CD14-positive monocyte (primary cell): ENCODE measurements around the gene OGFOD3. TPM values are rescaled to one million over a fixed set of nuclear protein-coding genes. Genes with fewer than 3 reads are reported as not detected.

Source experiments
- DNase-seq, 3 donors: peaks; one replicate each; pipeline ENCODE4 v3.0.0-alpha.2; 2011 to 2022
- H2AFZ ChIP-seq: 2 replicates; pipeline ENCODE4 v1.6.0; 2012; ENCODE audit warnings: mild to moderate bottlenecking, low read depth, low read length, inconsistent platforms; ENCODE audit not compliant: insufficient read depth, poor library complexity, severe bottlenecking
- H3K27ac ChIP-seq, 2 donors: 1 replicate in 1 of 2; 2 replicates in 1 of 2; pipeline ENCODE4 v1.5.1; 2012 to 2013; ENCODE audit warnings: low read length in 2 of 2, control low read depth in 1 of 2, inconsistent platforms in 1 of 2, low read depth in 1 of 2, mild to moderate bottlenecking in 1 of 2
- H3K27me3 ChIP-seq, 2 donors: one replicate each; pipeline versions ENCODE4 v1.6.0 to v1.6.1; 2011 to 2013; ENCODE audit warnings: low read length in 2 of 2; ENCODE audit not compliant: control insufficient read depth in 2 of 2, insufficient read depth in 2 of 2
- H3K36me3 ChIP-seq, 2 donors: replicated peaks in 1 of 2; 1 replicate in 1 of 2; 2 replicates in 1 of 2; pipeline versions ENCODE4 v1.5.1 to v1.6.1; 2012 to 2013; ENCODE audit warnings: low read length in 2 of 2, control low read depth in 1 of 2, inconsistent platforms in 1 of 2, mild to moderate bottlenecking in 1 of 2; ENCODE audit not compliant: insufficient read depth in 2 of 2, control insufficient read depth in 1 of 2
- H3K4me1 ChIP-seq, 2 donors: 1 replicate in 1 of 2; 2 replicates in 1 of 2; pipeline versions ENCODE4 v1.5.1 to v1.6.1; 2012 to 2013; ENCODE audit warnings: low read length in 2 of 2, control low read depth in 1 of 2, inconsistent platforms in 1 of 2, mild to moderate bottlenecking in 1 of 2, moderate library complexity in 1 of 2; ENCODE audit not compliant: insufficient read depth in 2 of 2, control insufficient read depth in 1 of 2
- H3K4me2 ChIP-seq: replicated peaks from 2 replicates; pipeline ENCODE3; 2012; ENCODE audit warnings: low read length, moderate library complexity, mild to moderate bottlenecking; ENCODE audit not compliant: poor library complexity, severe bottlenecking; ENCODE audit errors: extremely low read depth
- H3K4me3 ChIP-seq, 3 experiments: fragments of 200-600 bp in 1 of 3; sonication (generic) in 1 of 3; replicated peaks in 1 of 3; 1 replicate in 2 of 3; 2 replicates in 1 of 3; pipeline ENCODE4 v1.5.1; 2011 to 2013; ENCODE audit warnings: low read length in 3 of 3, mild to moderate bottlenecking in 3 of 3, control low read depth in 2 of 3, low read depth in 2 of 3, inconsistent platforms in 1 of 3, moderate library complexity in 1 of 3
- H3K79me2 ChIP-seq: 2 replicates; pipeline ENCODE4 v1.6.0; 2012; ENCODE audit warnings: mild to moderate bottlenecking, control low read depth, inconsistent platforms, low read length, moderate library complexity; ENCODE audit not compliant: insufficient read depth
- H3K9ac ChIP-seq: 2 replicates; pipeline ENCODE4 v1.6.0; 2017; ENCODE audit warnings: low read length, mild to moderate bottlenecking; ENCODE audit not compliant: insufficient read depth, poor library complexity, severe bottlenecking
- H3K9me3 ChIP-seq, 2 donors: replicated peaks in 1 of 2; 1 replicate in 1 of 2; 2 replicates in 1 of 2; pipeline versions ENCODE4 v1.5.1 to v1.6.1; 2012 to 2013; ENCODE audit warnings: low read length in 2 of 2, control low read depth in 1 of 2; ENCODE audit not compliant: control insufficient read depth in 1 of 2, insufficient read depth in 1 of 2
- H4K20me1 ChIP-seq: 2 replicates; pipeline ENCODE4 v1.6.0; 2012; ENCODE audit warnings: mild to moderate bottlenecking, low read length, control low read depth, moderate library complexity; ENCODE audit not compliant: insufficient read depth
- H3K27ac Mint-ChIP-seq, 7 donors: one replicate each; pipeline ENCODE4 v1.8.0; 2020; ENCODE audit warnings: mild to moderate bottlenecking in 7 of 7, mixed read lengths in 7 of 7, moderate library complexity in 6 of 7, inconsistent platforms in 2 of 7
- H3K27me3 Mint-ChIP-seq, 3 donors: one replicate each; pipeline ENCODE4 v1.8.0; 2021 to 2022; ENCODE audit warnings: low read depth in 3 of 3, mild to moderate bottlenecking in 3 of 3, mixed read lengths in 3 of 3, moderate library complexity in 3 of 3, inconsistent platforms in 1 of 3
- H3K36me3 Mint-ChIP-seq, 2 donors: one replicate each; pipeline ENCODE4 v1.8.0; 2020; ENCODE audit warnings: mixed read lengths in 2 of 2, inconsistent platforms in 1 of 2, mild to moderate bottlenecking in 1 of 2
- H3K4me1 Mint-ChIP-seq: one replicate; pipeline ENCODE4 v1.8.0; 2020; ENCODE audit warnings: mild to moderate bottlenecking, mixed read lengths
- H3K4me3 Mint-ChIP-seq, 2 donors: one replicate each; pipeline ENCODE4 v1.8.0; 2020; ENCODE audit warnings: mild to moderate bottlenecking in 2 of 2, mixed read lengths in 2 of 2, moderate library complexity in 1 of 2
- H3K9me3 Mint-ChIP-seq, 7 donors: one replicate each; pipeline ENCODE4 v1.8.0; 2020 to 2022; ENCODE audit warnings: mixed read lengths in 7 of 7, mild to moderate bottlenecking in 6 of 7, moderate library complexity in 6 of 7, inconsistent platforms in 2 of 7
- WGBS: methylation state at CpG from one replicate; pipeline ENCODE4 v1.1.5; 2013; ENCODE audit warnings: missing lambda C conversion rate; ENCODE audit not compliant: insufficient coverage; 5-methylcytosine and 5-hydroxymethylcytosine counted together
- intact Hi-C, 2 donors: fragments of 100-400 bp; cut with micrococcal nuclease; formaldehyde crosslinking; loops; one replicate each; pipeline versions ENCODE4 v1.15.0 to v1.15.1; 2023
- polyA plus RNA-seq, 3 donors: library from polyadenylated mRNA; depleted of rRNA in 1 of 3; unstranded in 2 of 3; stranded (reverse) in 1 of 3; fragments of 300-500 nt in 2 of 3; fragments of >200 nt in 1 of 3; fragmentation: Illumina TruSeq in 2 of 3; gene quantifications; 1 replicate in 2 of 3; 2 replicates in 1 of 3; pipeline ENCODE4 v1.2.3, GENCODE V29; 2012 to 2021
- TF ChIP-seq, protein P1 (sequence below): fragments of 200-600 bp; IDR thresholded peaks from one replicate; pipeline ENCODE4 v1.8.0; 2022; ENCODE audit warnings: antibody characterized with exemption, mild to moderate bottlenecking

The OGFOD3 gene
- polyA plus RNA-seq, 3 donors: 17.9 to 36.4 (median 25.2) TPM

DNA sequence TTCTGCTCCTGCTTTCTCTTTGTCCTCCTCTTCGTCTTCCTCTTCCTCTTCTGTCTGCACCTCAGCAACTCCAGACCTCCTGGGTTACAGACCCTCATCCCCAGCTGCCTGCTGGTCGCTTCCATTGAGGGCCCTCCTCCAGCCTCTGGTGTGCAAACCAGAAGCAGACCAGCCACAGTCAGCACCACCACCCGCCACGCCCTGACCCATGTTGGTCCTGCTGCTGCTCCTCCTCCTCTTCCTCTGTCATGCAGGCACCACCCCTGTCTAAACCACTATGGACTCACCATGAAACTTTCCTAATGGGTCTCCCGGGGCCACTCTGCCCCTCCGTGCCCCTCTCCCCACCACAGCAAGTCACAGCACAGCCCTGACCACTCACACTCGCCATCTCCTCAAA lies 11.4 kb upstream of the OGFOD3 start:
- H4K20me1 ChIP-seq: no peaks in the 10 kb centered on the region
- peaks cover 18% of the 10 kb centered on the region for H3K4me1 Mint-ChIP-seq
- H3K9me3 ChIP-seq: no peaks in the 10 kb centered on the region
- peaks cover 0 to 2% (median 0%) of the 10 kb centered on the region in 3 donors for H3K27me3 Mint-ChIP-seq
- peak overlapping the region in 1 of 7 donors; percentile 45 for H3K27ac Mint-ChIP-seq
- H3K4me3 ChIP-seq: no peak overlapping the region
- WGBS: 81% methylated on average over 7 of the region's 7 CpGs
- no peaks in the 10 kb centered on the region for H3K79me2 ChIP-seq
- H3K9me3 Mint-ChIP-seq: no peaks in the 10 kb centered on the region
- no peak overlapping the region for H3K9ac ChIP-seq
- no peak overlapping the region for H2AFZ ChIP-seq
- DNase-seq: no peak
- no peaks in the 10 kb centered on the region for H3K27me3 ChIP-seq
- peak overlapping the region in 1 of 2 donors; percentile 38 for H3K4me3 Mint-ChIP-seq
- H3K27ac ChIP-seq: no peak overlapping the region
- TF ChIP-seq, protein P1, sequence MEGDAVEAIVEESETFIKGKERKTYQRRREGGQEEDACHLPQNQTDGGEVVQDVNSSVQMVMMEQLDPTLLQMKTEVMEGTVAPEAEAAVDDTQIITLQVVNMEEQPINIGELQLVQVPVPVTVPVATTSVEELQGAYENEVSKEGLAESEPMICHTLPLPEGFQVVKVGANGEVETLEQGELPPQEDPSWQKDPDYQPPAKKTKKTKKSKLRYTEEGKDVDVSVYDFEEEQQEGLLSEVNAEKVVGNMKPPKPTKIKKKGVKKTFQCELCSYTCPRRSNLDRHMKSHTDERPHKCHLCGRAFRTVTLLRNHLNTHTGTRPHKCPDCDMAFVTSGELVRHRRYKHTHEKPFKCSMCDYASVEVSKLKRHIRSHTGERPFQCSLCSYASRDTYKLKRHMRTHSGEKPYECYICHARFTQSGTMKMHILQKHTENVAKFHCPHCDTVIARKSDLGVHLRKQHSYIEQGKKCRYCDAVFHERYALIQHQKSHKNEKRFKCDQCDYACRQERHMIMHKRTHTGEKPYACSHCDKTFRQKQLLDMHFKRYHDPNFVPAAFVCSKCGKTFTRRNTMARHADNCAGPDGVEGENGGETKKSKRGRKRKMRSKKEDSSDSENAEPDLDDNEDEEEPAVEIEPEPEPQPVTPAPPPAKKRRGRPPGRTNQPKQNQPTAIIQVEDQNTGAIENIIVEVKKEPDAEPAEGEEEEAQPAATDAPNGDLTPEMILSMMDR: no peak
- intact Hi-C loops: no loop called here
- H3K4me2 ChIP-seq: no peak overlapping the region
- H3K36me3 Mint-ChIP-seq: peaks cover 16 to 22% of the 10 kb centered on the region in 2 donors
- peaks cover 4 to 22% of the 10 kb centered on the region in 2 donors for H3K4me1 ChIP-seq
- H3K36me3 ChIP-seq: no peaks in the 10 kb centered on the region

DNA sequence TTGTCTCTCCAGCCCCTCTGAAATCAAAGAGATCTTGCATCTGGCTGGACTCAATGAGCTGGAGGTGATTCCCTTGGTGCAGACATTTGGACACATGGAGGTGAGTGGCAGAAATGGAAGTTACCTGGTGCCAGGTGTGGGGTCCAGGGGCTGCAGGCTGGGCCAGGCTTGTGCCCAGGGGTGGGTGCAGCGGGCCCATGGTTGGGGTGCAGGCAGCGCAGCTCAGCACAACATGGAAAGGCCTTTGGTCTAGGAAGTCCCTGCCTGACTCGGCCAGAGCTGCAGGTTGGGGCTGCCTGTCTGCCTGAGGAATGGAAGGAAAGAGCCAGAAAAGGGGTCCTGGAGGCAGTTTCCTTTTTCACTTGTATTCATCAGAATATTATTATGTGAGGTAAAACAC lies 10.2 kb upstream of the OGFOD3 start:
- Histone ChIP-seq H3K27ac (no peak overlapping the region), H3K9ac (no peak overlapping the region), H3K4me3 (no peak overlapping the region), H3K27me3 (no peaks in the 10 kb centered on the region), H3K4me1 (peaks cover 0 to 15% of the 10 kb centered on the region in 2 donors), H3K9me3 (no peaks in the 10 kb centered on the region), H3K79me2 (no peaks in the 10 kb centered on the region), H2AFZ (no peak overlapping the region), H3K4me2 (no peak overlapping the region), H4K20me1 (no peaks in the 10 kb centered on the region), H3K36me3 (no peaks in the 10 kb centered on the region)
- Mint-ChIP-seq H3K4me1 (peaks cover 17% of the 10 kb centered on the region), H3K4me3 (no peak overlapping the region), H3K9me3 (peaks cover 0 to under 1% (median 0%) of the 10 kb centered on the region in 7 donors), H3K36me3 (peaks cover 13 to 17% of the 10 kb centered on the region in 2 donors), H3K27ac (peak overlapping the region in 1 of 7 donors; percentile 18), H3K27me3 (peaks cover 0 to 2% (median 0%) of the 10 kb centered on the region in 3 donors)
- DNase-seq: no peak
- intact Hi-C loops: no loop called here
- 100% methylated on average over 2 of the region's 3 CpGs for WGBS
- TF ChIP-seq, protein P1: no peak
